Mammary epithelial cell (primary cell): Measurements from ENCODE around the gene ATG2B.

Source experiments
- EZH2 ChIP-seq: IDR thresholded peaks from 2 replicates; pipeline ENCODE4 v1.6.1; 2012; ENCODE audit warnings: low read length, inconsistent platforms, borderline replicate concordance
- TF ChIP-seq, protein P1 (sequence below), 2 donors: IDR thresholded peaks in 1 of 2; conservative IDR thresholded peaks in 1 of 2; 2 replicates each; pipeline ENCODE4 v1.5.1; 2011 to 2012; ENCODE audit warnings: inconsistent platforms in 2 of 2, low read length in 2 of 2, mild to moderate bottlenecking in 2 of 2, control low read depth in 1 of 2, low read depth in 1 of 2; ENCODE audit not compliant: insufficient read depth in 1 of 2; ENCODE audit errors: extremely low read depth in 1 of 2

DNA sequence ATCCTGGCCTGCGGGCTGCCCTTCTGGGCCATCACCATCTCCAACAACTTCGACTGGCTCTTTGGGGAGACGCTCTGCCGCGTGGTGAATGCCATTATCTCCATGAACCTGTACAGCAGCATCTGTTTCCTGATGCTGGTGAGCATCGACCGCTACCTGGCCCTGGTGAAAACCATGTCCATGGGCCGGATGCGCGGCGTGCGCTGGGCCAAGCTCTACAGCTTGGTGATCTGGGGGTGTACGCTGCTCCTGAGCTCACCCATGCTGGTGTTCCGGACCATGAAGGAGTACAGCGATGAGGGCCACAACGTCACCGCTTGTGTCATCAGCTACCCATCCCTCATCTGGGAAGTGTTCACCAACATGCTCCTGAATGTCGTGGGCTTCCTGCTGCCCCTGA lies 122.5 kb downstream of the ATG2B start:
- TF ChIP-seq, protein P1, sequence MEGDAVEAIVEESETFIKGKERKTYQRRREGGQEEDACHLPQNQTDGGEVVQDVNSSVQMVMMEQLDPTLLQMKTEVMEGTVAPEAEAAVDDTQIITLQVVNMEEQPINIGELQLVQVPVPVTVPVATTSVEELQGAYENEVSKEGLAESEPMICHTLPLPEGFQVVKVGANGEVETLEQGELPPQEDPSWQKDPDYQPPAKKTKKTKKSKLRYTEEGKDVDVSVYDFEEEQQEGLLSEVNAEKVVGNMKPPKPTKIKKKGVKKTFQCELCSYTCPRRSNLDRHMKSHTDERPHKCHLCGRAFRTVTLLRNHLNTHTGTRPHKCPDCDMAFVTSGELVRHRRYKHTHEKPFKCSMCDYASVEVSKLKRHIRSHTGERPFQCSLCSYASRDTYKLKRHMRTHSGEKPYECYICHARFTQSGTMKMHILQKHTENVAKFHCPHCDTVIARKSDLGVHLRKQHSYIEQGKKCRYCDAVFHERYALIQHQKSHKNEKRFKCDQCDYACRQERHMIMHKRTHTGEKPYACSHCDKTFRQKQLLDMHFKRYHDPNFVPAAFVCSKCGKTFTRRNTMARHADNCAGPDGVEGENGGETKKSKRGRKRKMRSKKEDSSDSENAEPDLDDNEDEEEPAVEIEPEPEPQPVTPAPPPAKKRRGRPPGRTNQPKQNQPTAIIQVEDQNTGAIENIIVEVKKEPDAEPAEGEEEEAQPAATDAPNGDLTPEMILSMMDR (conservative IDR thresholded peaks at IDR 0.05 in 1 of 2, IDR thresholded peaks at IDR 0.05 in 1 of 2; ENCODE audit: extremely low read depth in 1 of 2, insufficient read depth in 1 of 2, low read depth in 1 of 2, low read length in 2 of 2), result no peak
- TF ChIP-seq EZH2, result no peak
